OCI-LY7 (cell line): ENCODE data around the gene PPM1M. TPM values are rescaled to one million over a fixed set of nuclear protein-coding genes. Genes with fewer than 3 reads are reported as not detected.

Source experiments
- BruUV-seq: library from RNA; stranded (reverse); fragments of 400-500 nt; replicated peaks from 2 replicates; lab custom pipeline; 2021; lab: Mats Ljungman, UMichigan
- CTCF ChIA-PET: fragments of 300-600 bp; sonication (Branson Sonifier 250); formaldehyde crosslinking; loops from one replicate; lab custom pipeline; 2022; ENCODE audit warnings: antibody characterized with exemption; ENCODE audit not compliant: unreplicated experiment; lab: Charles Lee
- POLR2A ChIA-PET: fragments of 300-600 bp; sonication (Branson Sonifier 250); formaldehyde crosslinking; loops from one replicate; lab custom pipeline; 2022; ENCODE audit warnings: antibody characterized with exemption; lab: Charles Lee
- DNase-seq: peaks from one replicate; pipeline ENCODE4 v3.0.0-alpha.2; 2015; ENCODE audit warnings: low spot score
- H2AFZ ChIP-seq: fragments of 200-600 bp; sonication (generic), shearing (Covaris generic); 2 replicates; pipeline ENCODE4 v1.6.1; 2014; ENCODE audit warnings: mild to moderate bottlenecking, antibody characterized with exemption, low read length, moderate library complexity
- H3K27ac ChIP-seq: fragments of 200-600 bp; sonication (generic); 2 replicates; pipeline ENCODE4 v1.5.1; 2014; ENCODE audit warnings: mixed run types, low read depth, mild to moderate bottlenecking, moderate library complexity, low read length, inconsistent platforms; ENCODE audit not compliant: poor library complexity, severe bottlenecking
- H3K36me3 ChIP-seq: fragments of 200-600 bp; sonication (generic); 2 replicates; pipeline ENCODE4 v1.6.1; 2014; ENCODE audit warnings: mild to moderate bottlenecking, antibody characterized with exemption, low read length, moderate library complexity, mixed read lengths; ENCODE audit not compliant: insufficient read depth
- H3K4me1 ChIP-seq: fragments of 200-600 bp; sonication (generic); 2 replicates; pipeline ENCODE4 v1.5.1; 2014; ENCODE audit warnings: mild to moderate bottlenecking, low read length; ENCODE audit not compliant: insufficient read depth, poor library complexity, severe bottlenecking
- H3K4me2 ChIP-seq: fragments of 200-600 bp; sonication (generic); 2 replicates; pipeline ENCODE4 v1.6.1; 2014; ENCODE audit warnings: mild to moderate bottlenecking, low read length
- H3K4me3 ChIP-seq: fragments of 200-600 bp; sonication (generic); 2 replicates; pipeline ENCODE4 v1.5.1; 2014; ENCODE audit warnings: mild to moderate bottlenecking, low read depth, low read length; ENCODE audit not compliant: poor library complexity, severe bottlenecking
- H3K79me2 ChIP-seq: fragments of 200-600 bp; sonication (generic); 2 replicates; pipeline ENCODE4 v1.6.1; 2016; ENCODE audit warnings: low read depth, mild to moderate bottlenecking, low read length, moderate library complexity, mixed read lengths; ENCODE audit not compliant: insufficient read depth
- H3K9me2 ChIP-seq: fragments of 200-600 bp; sonication (generic); 2 replicates; pipeline ENCODE4 v1.6.1; 2016; ENCODE audit warnings: mild to moderate bottlenecking, low read length, mixed read lengths; ENCODE audit not compliant: insufficient read depth
- H3K9me3 ChIP-seq: fragments of 200-600 bp; sonication (generic); 2 replicates; pipeline ENCODE4 v1.6.1; 2014; ENCODE audit warnings: mild to moderate bottlenecking, mixed run types, low read length, mixed read lengths
- H4K20me1 ChIP-seq: fragments of 200-600 bp; sonication (generic); 2 replicates; pipeline ENCODE4 v1.6.1; 2014; ENCODE audit warnings: mild to moderate bottlenecking, antibody characterized with exemption, low read length, moderate library complexity, mixed read lengths; ENCODE audit not compliant: insufficient read depth
- CTCF ChIP-seq: fragments of 200-600 bp; sonication (generic); conservative IDR thresholded peaks from 2 replicates; pipeline ENCODE4 v1.5.1; 2014; ENCODE audit warnings: mild to moderate bottlenecking, antibody characterized with exemption, low read length, moderate library complexity, mixed read lengths
- EZH2phosphoT487 ChIP-seq: fragments of 200-600 bp; sonication (generic); IDR thresholded peaks from 2 replicates; pipeline ENCODE4 v1.6.1; 2018; ENCODE audit warnings: low read depth, borderline replicate concordance, mild to moderate bottlenecking, mixed run types, antibody characterized with exemption, low read length, moderate library complexity, mixed read lengths
- intact Hi-C: fragments of 100-400 bp; cut with micrococcal nuclease; formaldehyde crosslinking; loops from one replicate; pipeline ENCODE4 v1.10.0; 2022; ENCODE audit not compliant: unreplicated experiment
- total RNA-seq, 2 experiments: library from RNA; depleted of rRNA in 1 of 2; stranded (reverse); fragments of >200 nt in 1 of 2; shearing (Covaris generic) in 1 of 2; gene quantifications; 2 replicates each; pipeline ENCODE4 v1.2.3, GENCODE V29; 2014 to 2022

Gene PPM1M
- total RNA-seq, 2 experiments from 2014 or later, result 4.4 to 15.6 TPM

- no peaks in the 10 kb centered on the region for H3K9me3 ChIP-seq
- H3K79me2 ChIP-seq, result peaks cover 22% of the 10 kb centered on the region; the same call in 1 of the 2 replicates
- no peaks in the 10 kb centered on the region for H4K20me1 ChIP-seq
- peak within 1 kb of the TSS; percentile 80 for H2AFZ ChIP-seq
- peak within 1 kb of the TSS; percentile 81 for H3K4me3 ChIP-seq
- no peaks in the 10 kb centered on the region for H3K9me2 ChIP-seq
- TF ChIP-seq EZH2phosphoT487 (no peak), CTCF (peak; percentile 71)
- peaks cover 10% of the 10 kb centered on the region for H3K36me3 ChIP-seq
- H3K27ac ChIP-seq, result peak within 1 kb of the TSS; percentile 47
- peak; percentile 88 for DNase-seq
- TSS peak; percentile 86 for BruUV-seq
- peak within 1 kb of the TSS; percentile 73 for H3K4me2 ChIP-seq
- ChIA-PET POLR2A (interaction anchor here (0.6 to 2.8 kb wide), 6 partner anchors 12 to 50 kb away, joined by 3 to 27 read pairs (median 4); partner anchors contain the start of gene TLR9), CTCF (interaction anchor here (0.8 kb wide), 2 partner anchors 13 to 39 kb away, joined by 3 to 4 read pairs; partner anchors contain the start of genes TLR9 and WDR82)
- intact Hi-C loops, result loop anchor here (1.0 kb wide), 3 partner anchors 13 to 39 kb away; partner anchors contain the start of gene WDR82
- peaks cover 29% of the 10 kb centered on the region for H3K4me1 ChIP-seq
Measured at GRCh38 chr3:52238761-52239701, 6.5 kb upstream of the PPM1M start, which contains the start of gene TWF2. TWF2 (minus strand) TSS chr3:52239158; CDS start chr3:52239016, 142 bp downstream.

DNA sequence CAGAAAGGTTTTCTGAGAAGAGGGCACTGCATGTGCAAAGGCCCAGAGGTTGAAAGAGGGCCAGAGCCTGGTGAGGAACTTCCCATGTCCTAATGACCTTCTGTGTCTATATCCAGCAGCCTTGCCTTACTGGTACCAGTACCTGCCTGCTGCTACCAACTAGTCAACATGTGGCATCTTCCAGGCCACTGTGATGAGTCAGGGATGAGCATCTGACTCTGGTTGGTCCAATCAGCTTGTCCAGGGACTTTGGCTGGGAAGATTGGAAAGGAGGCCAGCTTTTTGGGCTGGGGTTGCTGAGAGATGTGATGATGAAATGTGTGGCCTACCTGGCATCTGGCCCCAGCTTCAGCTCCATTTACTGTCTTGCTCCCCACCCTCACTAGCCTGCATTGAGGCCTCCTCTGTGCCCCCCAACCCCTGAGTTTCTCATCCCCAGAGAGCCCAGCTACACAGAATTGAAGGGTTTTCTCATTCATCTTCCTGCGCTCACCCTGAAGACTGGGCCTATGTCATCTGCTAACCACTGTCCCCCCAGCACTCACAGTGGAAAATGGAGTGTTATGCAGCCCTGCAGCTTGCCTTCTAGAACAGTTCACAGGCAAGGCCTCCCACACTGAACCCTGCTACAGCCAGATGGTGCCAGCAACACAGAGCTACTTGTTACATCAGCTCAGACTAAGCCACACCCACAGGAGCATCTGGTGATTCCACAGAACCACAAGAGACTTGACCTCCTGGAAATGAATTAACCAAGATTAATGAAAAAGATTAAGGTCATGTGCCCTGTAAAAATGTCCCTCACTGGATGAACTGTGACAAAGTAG is 5.3 kb upstream of the PPM1M start:
- peak overlapping the region; percentile 73 for H3K4me2 ChIP-seq
- peaks cover 29% of the 10 kb centered on the region for H3K4me1 ChIP-seq
- POLR2A ChIA-PET, result interaction anchor here (0.5 to 2.8 kb wide), 5 partner anchors 12 to 537 kb away, joined by 3 to 28 read pairs (median 3); partner anchors contain the start of genes ITIH1 and TLR9
- no peak for TF ChIP-seq EZH2phosphoT487
- peak; percentile 27; the same call in 1 of the 2 replicates for TF ChIP-seq CTCF
- BruUV-seq, result no TSS peak
- H4K20me1 ChIP-seq, result no peaks in the 10 kb centered on the region
- H3K4me3 ChIP-seq, result peak overlapping the region; percentile 81
- peak overlapping the region; percentile 42 for H3K27ac ChIP-seq
- H3K36me3 ChIP-seq, result no peaks in the 10 kb centered on the region; the same call in 1 of the 2 replicates
- H2AFZ ChIP-seq, result no peak overlapping the region
- peaks cover 22% of the 10 kb centered on the region; the same call in 1 of the 2 replicates for H3K79me2 ChIP-seq
- CTCF ChIA-PET, result interaction anchor here (0.6 to 1.0 kb wide), 4 partner anchors 9 to 28 kb away, joined by 3 read pairs; no protein-coding TSS in a partner anchor
- peak; percentile 80 for DNase-seq
- intact Hi-C loops, result no loop called here
- H3K9me3 ChIP-seq, result no peaks in the 10 kb centered on the region
- H3K9me2 ChIP-seq, result no peaks in the 10 kb centered on the region
